Fibroblast of mammary gland (primary cell): ENCODE results near the gene NEDD4.

ENCODE experiments used
- DNase-seq: peaks from one replicate; pipeline ENCODE4 v3.0.0-alpha.2; 2010; ENCODE audit warnings: low read depth
- H3K4me3 ChIP-seq: 2 replicates; pipeline ENCODE4 v1.5.1; 2011; ENCODE audit warnings: low read depth, mild to moderate bottlenecking, low read length, moderate library complexity; ENCODE audit not compliant: control insufficient read depth
- CTCF ChIP-seq: conservative IDR thresholded peaks from 2 replicates; pipeline ENCODE4 v1.5.1; 2011; ENCODE audit warnings: low read depth, low read length, inconsistent platforms; ENCODE audit not compliant: control insufficient read depth, insufficient read depth

The NEDD4 gene

GRCh38 chr15:55893852-55894251 is 99.6 kb downstream of the NEDD4 start:
- TF ChIP-seq CTCF, result no peak
- DNase-seq, result no peak
- no peak overlapping the region for H3K4me3 ChIP-seq

- no peak overlapping the region for H3K4me3 ChIP-seq
- no peak for DNase-seq
- no peak for TF ChIP-seq CTCF
Measured at GRCh38 chr15:55891196-55891595, 102.2 kb downstream of the NEDD4 start.

- DNase-seq, result peak; percentile 32
- H3K4me3 ChIP-seq, result no peak overlapping the region
- no peak for TF ChIP-seq CTCF
Measured at GRCh38 chr15:55884223-55884622, 109.2 kb downstream of the NEDD4 start.

GRCh38 chr15:55879181-55879580 is 114.2 kb downstream of the NEDD4 start:
- TF ChIP-seq CTCF, result no peak
- peak; percentile 56 for DNase-seq
- no peak overlapping the region for H3K4me3 ChIP-seq

DNA sequence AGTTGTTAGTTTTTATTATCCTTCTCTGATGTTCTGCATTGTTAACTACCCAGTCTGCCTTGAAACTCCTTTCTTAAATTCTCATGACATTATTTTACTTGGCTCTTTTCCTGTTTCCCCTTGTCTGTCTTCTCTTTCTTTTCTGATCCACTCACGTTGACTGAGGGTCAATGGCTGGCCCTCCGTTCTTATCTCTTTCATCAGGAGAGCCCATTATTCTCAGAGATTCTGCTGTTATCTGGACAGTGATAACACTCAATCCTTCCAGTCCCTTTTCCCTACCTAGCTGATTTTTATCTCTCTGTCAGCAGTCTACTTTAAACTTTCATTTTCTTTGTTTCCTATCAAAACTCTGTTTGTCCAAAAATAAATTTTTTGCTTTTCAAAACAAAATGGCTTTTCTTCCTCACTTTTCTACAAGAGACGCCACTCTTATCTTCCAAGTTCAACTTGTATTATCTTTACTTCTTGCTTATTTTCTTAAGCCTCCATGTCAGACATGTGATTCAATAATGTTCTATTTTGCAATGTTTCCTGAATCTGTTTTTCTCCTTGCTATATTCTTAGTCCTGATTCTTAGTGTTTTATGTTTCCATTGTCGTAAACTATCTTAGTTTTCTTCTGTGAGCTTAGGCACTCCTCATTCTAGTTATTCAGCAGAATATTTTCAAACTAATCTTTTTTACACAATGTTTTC is 120.2 kb downstream of the NEDD4 start:
- TF ChIP-seq CTCF, result no peak
- no peak for DNase-seq
- H3K4me3 ChIP-seq, result no peak overlapping the region

DNA sequence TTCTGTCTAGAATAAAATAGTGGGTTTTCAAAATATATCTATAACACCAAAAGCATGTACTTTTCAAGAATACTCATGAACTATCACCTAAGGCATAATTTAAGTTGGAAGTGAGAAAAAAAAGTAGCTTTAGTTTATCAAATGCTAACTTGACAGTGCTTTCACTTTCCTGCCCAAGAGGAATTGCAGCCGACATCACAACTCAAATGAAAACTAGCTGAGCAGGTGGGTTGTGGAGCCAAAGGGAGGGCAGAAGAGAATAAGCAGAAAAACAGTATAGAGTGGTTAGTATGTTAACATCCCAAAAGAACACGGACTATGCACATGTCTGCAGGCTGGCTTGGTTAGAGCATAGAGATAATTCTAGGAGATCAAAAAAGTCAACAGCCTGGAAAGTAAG is 120.9 kb downstream of the NEDD4 start:
- TF ChIP-seq CTCF, result no peak
- no peak for DNase-seq
- H3K4me3 ChIP-seq, result no peak overlapping the region

- DNase-seq, result no peak
- no peak overlapping the region for H3K4me3 ChIP-seq
- no peak for TF ChIP-seq CTCF
Measured at GRCh38 chr15:55869660-55870059, 123.8 kb downstream of the NEDD4 start.
